Right lobe of liver (tissue), 6 donors: ENCODE results near the gene GOLGA7B. TPM values are rescaled to one million over a fixed set of nuclear protein-coding genes. Genes with fewer than 3 reads are reported as not detected.
A peak's percentile ranks its signal among the peaks of the same experiment; 100 is the strongest.

Experiments used
- ATAC-seq, 4 donors: fragments of 200-7000 bp; cut with Tn5 transposase; one replicate each; pipeline ENCODE4 v1.9.1; 2020; ENCODE audit warnings: mild to moderate bottlenecking in 4 of 4, moderate library complexity in 4 of 4
- DNase-seq, 3 donors: peaks; one replicate each; pipeline ENCODE4 v3.0.0-alpha.2; 2020
- H3K27ac ChIP-seq, 3 donors: fragments of 200-600 bp; one replicate each; pipeline ENCODE4 v1.8.0; 2022
- H3K27me3 ChIP-seq, 2 donors: fragments of 200-600 bp; one replicate each; pipeline ENCODE4 v1.8.0; 2022
- H3K36me3 ChIP-seq, 4 donors: fragments of 200-600 bp; sonication (generic) in 1 of 4; one replicate each; pipeline versions ENCODE4 v1.5.1 to v1.8.0; 2017 to 2022; ENCODE audit warnings: control low read depth in 1 of 4
- H3K4me1 ChIP-seq, 4 donors: fragments of 200-600 bp; sonication (generic) in 1 of 4; one replicate each; pipeline versions ENCODE4 v1.5.1 to v1.8.0; 2017 to 2022; ENCODE audit warnings: control low read depth in 1 of 4
- H3K4me3 ChIP-seq, 3 donors: fragments of 200-600 bp; one replicate each; pipeline ENCODE4 v1.8.0; 2022
- H3K9me3 ChIP-seq, 4 donors: fragments of 200-600 bp; sonication (generic) in 1 of 4; one replicate each; pipeline versions ENCODE4 v1.5.1 to v1.8.0; 2017 to 2022; ENCODE audit warnings: control low read depth in 1 of 4
- CTCF ChIP-seq, 4 donors: fragments of 200-600 bp in 3 of 4; fragments of 450-650 bp in 1 of 4; IDR thresholded peaks; one replicate each; pipeline versions ENCODE4 v1.5.1 to v1.8.0; 2016 to 2022; ENCODE audit warnings: antibody characterized with exemption in 4 of 4, mild to moderate bottlenecking in 2 of 4
- POLR2A ChIP-seq: fragments of 450-650 bp; IDR thresholded peaks from one replicate; pipeline ENCODE4 v1.6.1; 2017; ENCODE audit warnings: antibody characterized with exemption, mild to moderate bottlenecking
- WGBS: methylation state at CpG from one replicate; pipeline ENCODE4 v1.1.6; 2018; ENCODE audit warnings: low coverage, low lambda C conversion rate; ENCODE audit not compliant: insufficient coverage; ENCODE audit errors: missing lambda C conversion rate; 5-methylcytosine and 5-hydroxymethylcytosine counted together
- intact Hi-C, 2 donors: fragments of 100-400 bp; cut with DNase I; formaldehyde crosslinking; loops; one replicate each; pipeline versions ENCODE4 v1.11.2 to v1.14.1; 2022
- total RNA-seq, 6 experiments: library from RNA; depleted of rRNA in 2 of 6; stranded (reverse); fragments of >200 nt in 2 of 6; fragmentation: NEBNext Ultra II Directional in 3 of 6; extraction: Animal tissue kit (Norgen Biotek cat#: 25700) in 3 of 6; gene quantifications; one replicate each; pipeline versions ENCODE4 v1.1.0 to v1.2.4, GENCODE V29; 2016 to 2023
- donor health status: DM: no; HTN: yes; CAD: no.
- donor health status: DM: no; HTN: no; CAD: no.
- donor health status: DM: no; HTN: no; CAD: no.
- donor health status: DM: no; HTN: yes; CAD: no.
- donor health status: DM: no; HTN: yes; CAD: no.

Gene GOLGA7B
- total RNA-seq, 6 experiments from 2014 or later = 0.06 to 0.28 (median 0.14) TPM

DNA sequence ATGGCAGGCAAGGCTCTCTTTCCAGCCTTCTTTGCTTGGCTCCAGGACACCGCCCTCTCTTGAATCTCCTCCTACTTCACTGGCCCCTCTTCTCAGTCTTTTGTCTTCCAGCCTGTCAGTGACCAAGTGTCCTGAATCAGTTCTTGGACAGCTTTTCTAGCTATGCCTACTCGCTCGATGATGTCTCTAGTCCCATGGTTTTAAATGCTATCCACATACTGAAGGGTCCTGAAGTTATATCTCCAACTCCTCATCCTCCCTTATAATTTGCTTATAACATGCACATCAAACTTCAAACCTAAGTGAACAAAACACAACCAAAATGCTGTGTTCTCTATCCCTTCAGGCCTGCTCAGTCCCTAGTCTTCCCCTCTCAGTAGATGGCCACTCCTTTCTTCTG, 5.0 kb upstream of the GOLGA7B start:
- Histone ChIP-seq H3K27me3 (no peaks in the 10 kb centered on the region), H3K27ac (no peak overlapping the region), H3K4me3 (no peak overlapping the region), H3K36me3 (no peaks in the 10 kb centered on the region), H3K9me3 (no peaks in the 10 kb centered on the region), H3K4me1 (no peaks in the 10 kb centered on the region)
- DNase-seq (no peak), ATAC-seq (no peak)
- intact Hi-C loops = no loop called here
- WGBS = 83% methylated on average over 3 of the region's 3 CpGs
- TF ChIP-seq CTCF (IDR thresholded peaks at IDR 0.05) = no peak
- no peak for TF ChIP-seq POLR2A

- H3K27ac ChIP-seq = no peak overlapping the region
- no peaks in the 10 kb centered on the region for H3K9me3 ChIP-seq
- TF ChIP-seq CTCF (IDR thresholded peaks at IDR 0.05) (no peak), POLR2A (no peak)
- no peaks in the 10 kb centered on the region for H3K36me3 ChIP-seq
- H3K4me1 ChIP-seq = no peaks in the 10 kb centered on the region
- intact Hi-C loops = no loop called here
- DNase-seq (no peak), ATAC-seq (peak in 2 of 4 donors; percentile 18 to 45)
- peak overlapping the region; percentile 33 to 51 (median 33) for H3K4me3 ChIP-seq
- peaks cover 0 to 4% of the 10 kb centered on the region in 2 donors for H3K27me3 ChIP-seq
- 12% methylated on average over 16 of the region's 16 CpGs for WGBS
Observed at GRCh38 chr10:97849103-97849686, 448 bp upstream of the GOLGA7B start.

DNA sequence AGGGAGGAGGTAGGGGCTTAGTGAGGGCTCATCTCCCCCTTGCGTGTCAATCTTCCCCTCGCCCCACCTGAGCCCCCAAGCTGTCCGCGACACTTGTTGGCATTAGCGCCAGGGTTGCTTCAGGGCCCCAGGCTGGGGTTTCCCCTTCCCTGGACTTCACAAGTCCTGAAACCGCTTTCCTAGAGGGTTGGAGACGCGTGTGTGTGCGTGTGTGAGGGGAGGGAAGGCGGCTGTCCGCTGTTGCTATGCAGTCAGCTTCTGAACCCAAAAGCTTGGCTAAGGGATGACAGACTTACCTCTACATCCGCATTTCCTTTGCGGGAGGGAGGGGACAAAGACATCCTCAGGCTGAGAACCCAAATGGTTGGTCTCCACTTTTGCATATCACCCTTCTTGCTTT, 803 bp downstream of the GOLGA7B start:
- TF ChIP-seq CTCF (IDR thresholded peaks at IDR 0.05) = no peak
- no peak for TF ChIP-seq POLR2A
- peaks cover 0 to 4% of the 10 kb centered on the region in 2 donors for H3K27me3 ChIP-seq
- no peaks in the 10 kb centered on the region for H3K4me1 ChIP-seq
- H3K27ac ChIP-seq = no peak overlapping the region
- H3K4me3 ChIP-seq = no peak overlapping the region
- H3K36me3 ChIP-seq = no peaks in the 10 kb centered on the region
- ATAC-seq (no peak), DNase-seq (no peak)
- H3K9me3 ChIP-seq = no peaks in the 10 kb centered on the region
- WGBS = 21% methylated on average over 7 of the region's 13 CpGs
- intact Hi-C loops = no loop called here

GRCh38 chr10:97851341-97852001, 1.8 kb downstream of the GOLGA7B start:
- Histone ChIP-seq H3K4me1 (no peaks in the 10 kb centered on the region), H3K4me3 (no peak overlapping the region), H3K9me3 (no peaks in the 10 kb centered on the region), H3K27me3 (peaks cover 0 to 4% of the 10 kb centered on the region in 2 donors), H3K36me3 (no peaks in the 10 kb centered on the region), H3K27ac (no peak overlapping the region)
- DNase-seq (no peak), ATAC-seq (no peak)
- 72% methylated on average over 4 of the region's 7 CpGs for WGBS
- TF ChIP-seq CTCF (IDR thresholded peaks at IDR 0.05) (no peak), POLR2A (no peak)
- intact Hi-C loops = no loop called here
